ENCODE data around the gene CELSR3.

The CELSR3 gene

GRCh38 chr3:48687220-48687678, 24.6 kb upstream of the CELSR3 start:
- no peak for DNase-seq

DNA sequence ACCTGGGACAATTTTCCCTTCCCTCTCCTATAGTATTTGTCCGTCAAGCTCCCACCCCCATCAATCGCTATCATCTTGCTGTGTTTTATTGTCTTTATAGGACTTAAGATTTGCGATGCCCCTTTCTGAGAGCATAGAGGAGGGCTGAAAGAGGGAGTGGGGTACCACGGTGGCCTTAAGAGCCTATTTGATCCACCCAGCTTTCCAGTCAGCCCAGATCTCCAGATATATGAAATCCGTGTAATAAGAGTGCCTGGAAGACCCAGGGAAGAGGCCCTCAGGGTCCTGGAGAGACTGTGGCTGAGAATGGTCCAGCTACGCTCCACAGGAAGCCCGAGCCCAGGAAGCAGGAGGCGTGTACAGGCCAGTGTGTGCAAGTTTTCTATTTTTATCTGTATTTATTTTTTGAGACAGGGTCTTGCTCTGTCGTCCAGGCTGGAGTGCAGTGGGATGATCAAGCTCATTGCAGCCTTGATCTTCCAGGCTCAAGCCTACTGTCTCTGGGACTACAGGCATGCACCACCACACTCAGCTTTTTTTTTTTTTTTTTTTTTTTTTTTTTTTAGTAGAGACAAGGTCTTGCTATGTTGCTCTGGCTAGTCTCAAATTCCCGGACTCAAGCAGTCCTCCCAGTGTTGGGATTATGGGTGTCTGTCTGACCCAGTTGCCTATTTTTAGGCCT, 24.0 kb upstream of the CELSR3 start:
- DNase-seq, result no peak

DNA sequence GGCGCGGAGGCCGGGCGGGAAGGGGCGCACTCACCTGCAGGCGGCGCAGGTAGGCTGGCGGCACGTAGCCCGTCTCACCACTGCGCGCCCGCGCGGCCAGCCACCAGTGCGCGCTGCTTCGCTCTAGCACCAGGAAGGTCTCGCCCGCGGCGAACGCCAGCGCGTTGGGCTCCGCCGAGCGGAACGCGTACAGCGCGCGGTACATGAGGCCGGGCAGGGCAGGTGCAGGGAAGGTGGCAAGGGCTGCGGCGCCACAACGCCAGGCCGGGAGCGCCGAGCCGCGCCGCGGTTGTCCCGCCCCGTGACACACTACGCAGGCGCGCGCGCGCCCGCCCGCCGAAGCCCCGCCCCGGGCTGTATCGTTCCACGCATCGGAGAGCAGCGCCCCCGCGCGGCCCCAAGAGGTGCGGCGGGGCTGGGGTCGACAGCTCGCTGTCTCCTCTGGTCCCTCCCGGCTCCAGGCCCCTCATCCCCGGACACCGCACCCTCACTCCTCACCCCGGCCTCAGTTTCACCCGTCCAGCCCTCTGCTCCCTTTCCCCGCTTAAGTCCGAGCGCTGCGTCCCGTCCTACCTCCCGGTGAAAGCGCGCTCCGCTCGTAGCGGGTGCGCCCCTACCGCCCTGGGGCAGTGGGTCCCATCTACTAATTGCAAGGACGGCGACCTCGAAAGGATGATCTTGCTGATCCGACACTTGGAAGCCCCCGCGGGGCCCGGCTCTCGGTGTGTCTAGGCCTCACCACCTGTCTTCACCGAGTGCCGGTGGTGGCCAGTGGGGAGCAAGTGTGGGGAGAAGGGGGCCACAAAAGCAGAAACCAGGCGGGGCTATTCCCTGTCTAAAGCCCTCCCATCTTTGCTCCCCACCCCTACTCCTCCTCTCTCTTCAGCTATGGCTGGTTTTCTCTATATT, 23.2 kb upstream of the CELSR3 start, which contains the start of gene NCKIPSD:
Gene NCKIPSD, minus strand, starts transcription at position 313 of the 909 bp plus-strand sequence. Its CDS starts 108 bp downstream, at position 205.
- peak; percentile 76 for DNase-seq

DNA sequence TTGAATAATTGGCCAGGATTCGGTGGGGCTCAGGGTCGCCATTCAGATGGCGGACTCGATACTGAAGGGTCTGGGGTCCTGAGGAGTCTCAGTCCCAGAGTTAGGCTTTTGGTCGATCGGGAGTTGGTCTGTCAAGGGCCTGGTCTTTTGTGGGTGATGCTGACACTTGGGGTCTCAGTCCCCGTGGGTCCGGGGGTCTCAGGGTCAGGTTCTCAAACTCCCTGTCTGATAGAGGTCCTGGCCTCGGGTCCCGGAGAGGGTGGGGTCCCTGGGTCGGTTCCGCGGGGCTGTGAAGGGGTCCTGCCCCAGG, 22.6 kb upstream of the CELSR3 start:
- DNase-seq, result no peak

- DNase-seq, result peak; percentile 20
Measured at GRCh38 chr3:48684480-48685143, 21.9 kb upstream of the CELSR3 start.

DNA sequence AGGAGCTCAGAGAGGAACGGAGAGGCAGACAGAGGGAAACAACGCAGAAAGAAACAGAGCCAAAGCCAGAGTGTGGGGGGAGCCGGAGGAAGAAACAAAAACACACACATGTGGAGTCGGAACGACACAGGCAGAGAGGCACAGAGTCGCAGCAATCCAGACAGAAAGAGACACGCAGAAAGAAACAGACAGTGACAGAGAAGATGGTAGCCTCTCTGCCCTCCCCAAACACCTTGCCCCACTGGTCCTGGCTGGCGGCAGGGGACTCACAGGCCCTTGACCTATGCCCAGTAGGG, 21.3 kb upstream of the CELSR3 start:
- no peak for DNase-seq

- no peak for DNase-seq
Measured at GRCh38 chr3:48682786-48683185, 20.1 kb upstream of the CELSR3 start.

GRCh38 chr3:48681974-48682610, 19.4 kb upstream of the CELSR3 start:
- DNase-seq, result no peak

GRCh38 chr3:48681541-48681880, 18.8 kb upstream of the CELSR3 start:
- DNase-seq, result no peak

DNA sequence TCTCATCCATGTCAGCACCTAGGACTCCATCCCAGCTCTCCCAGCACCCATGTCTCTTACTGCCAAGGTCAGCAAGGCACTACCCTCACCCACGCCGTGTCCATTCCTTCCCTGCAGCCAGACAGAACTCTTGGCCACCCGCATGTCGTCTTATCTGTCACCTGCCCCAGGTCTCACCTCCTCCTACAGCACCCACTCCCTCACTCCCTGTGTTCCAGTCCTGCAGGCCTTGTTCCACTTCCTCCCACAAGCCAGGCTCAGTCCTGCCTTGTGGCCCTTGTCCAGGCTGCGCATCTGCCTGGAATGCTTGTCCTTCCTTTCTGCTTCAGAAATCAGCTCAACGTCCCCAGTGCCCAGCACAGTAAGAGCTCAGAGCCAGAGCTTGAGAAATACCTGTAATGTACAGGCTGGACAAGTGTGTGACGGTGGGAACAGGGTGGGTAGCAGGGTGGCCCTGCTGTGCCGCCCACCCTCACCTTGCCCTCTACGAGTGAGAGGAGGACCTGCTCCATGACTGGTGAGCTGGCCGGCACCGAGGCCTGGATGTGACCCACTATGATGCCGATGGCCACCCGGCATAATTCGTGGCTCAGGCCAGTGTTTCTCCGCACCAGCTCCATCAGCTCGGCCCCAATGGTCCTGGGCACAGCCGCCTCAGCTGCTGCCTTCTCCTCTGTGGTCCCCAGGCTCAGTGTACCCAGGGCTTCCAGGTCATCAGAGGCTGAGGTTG, 18.3 kb upstream of the CELSR3 start:
- DNase-seq, result no peak

GRCh38 chr3:48679411-48680391, 17.0 kb upstream of the CELSR3 start:
- DNase-seq, result no peak

DNA sequence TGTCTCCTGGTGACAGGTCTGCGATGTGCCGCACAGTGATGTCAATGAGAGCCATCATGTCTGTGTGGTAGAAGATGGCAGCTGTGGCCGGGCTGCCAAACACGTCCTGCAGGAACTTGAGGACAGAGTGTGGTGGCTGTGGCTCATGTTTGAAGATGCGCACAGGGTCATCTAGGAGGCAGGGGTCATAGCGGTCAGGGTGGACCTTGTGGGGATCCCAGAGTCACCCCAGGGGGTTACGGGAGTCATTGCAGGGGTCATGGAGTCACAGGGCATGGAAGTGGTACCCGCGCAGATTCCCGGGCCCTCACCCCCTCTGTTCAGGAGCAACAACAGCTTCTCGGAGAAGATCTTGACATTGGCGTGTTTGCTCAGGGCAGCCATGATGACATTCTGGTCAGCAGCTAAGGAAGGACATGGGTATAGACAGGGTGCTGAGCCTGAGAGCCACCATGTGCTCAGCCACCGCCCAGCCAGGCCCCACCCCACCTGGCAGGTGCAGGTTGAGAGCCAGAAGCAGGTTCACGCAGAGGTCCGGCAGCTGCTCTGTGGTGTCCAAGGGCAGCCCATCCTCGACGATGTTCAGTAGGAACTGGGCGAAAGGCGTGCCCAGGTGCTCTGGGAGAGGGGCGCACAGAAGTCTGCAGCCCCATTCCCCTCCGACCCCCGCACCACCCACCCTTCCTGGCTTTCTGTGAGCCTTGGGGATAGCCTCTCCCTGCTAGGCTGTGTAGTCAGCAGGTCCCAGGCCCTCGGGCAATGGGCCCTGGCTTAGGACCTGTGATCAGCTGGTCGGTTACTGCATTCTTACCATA, 16.1 kb upstream of the CELSR3 start:
- DNase-seq, result no peak

- peak; percentile 68 for DNase-seq
Measured at GRCh38 chr3:48678056-48678455, 15.4 kb upstream of the CELSR3 start.

- DNase-seq, result no peak
Measured at GRCh38 chr3:48674505-48674904, 11.8 kb upstream of the CELSR3 start.

- DNase-seq, result no peak
Measured at GRCh38 chr3:48672522-48672921, 9.8 kb upstream of the CELSR3 start.

DNA sequence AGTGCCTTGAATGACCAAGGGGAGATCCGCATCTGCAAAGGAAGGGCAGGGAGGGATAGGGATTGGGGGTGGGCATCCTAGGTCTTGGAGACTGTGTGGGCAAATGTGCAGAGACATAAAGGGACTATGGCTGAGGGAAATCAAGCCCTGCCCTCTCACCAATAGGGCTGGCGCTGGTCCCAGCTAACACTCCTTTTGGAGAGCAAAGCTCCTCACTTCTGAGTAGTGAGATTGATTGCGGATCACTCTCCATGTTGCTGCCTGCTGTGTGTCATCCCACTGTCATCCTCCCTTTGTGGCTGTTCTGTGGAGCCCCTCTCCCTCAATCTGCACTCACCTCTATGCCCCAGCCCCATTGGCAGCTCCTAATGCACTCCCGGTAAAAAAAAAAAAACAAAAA, 2.2 kb upstream of the CELSR3 start:
- DNase-seq, result no peak

- DNase-seq, result no peak
Measured at GRCh38 chr3:48664313-48664644, 1.6 kb upstream of the CELSR3 start.

- DNase-seq, result peak; percentile 99
Measured at GRCh38 chr3:48663489-48664312, 1.0 kb upstream of the CELSR3 start.

DNA sequence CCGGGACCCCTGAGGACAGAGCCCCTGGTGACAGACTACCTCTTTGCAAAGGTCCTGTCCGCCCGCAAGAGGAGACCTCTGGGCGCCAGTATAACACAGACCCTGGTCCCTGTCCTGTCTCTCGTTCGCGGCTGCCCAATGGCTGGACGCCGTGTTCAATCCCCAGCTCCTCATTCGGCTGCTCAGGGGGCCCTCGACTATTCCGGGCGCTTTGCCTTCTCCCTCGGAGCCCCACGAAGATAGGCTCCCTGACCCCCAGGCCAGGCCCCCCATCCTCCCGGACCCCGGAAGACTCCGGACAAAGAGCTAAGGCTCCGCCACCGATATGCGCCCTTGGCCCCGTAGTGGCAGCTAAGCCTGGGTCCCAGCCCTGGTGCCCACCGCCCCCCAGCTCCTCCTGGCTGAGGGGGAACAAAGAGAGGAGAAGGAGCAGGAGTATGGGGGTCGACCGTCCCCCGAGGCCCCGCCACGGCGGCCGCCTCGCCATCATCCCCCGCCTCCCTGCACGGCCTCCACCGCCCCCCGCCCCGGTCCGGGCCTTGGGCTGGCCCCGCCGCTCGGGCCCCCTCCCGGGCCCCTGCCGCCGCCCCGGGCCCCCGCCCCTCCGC, 437 bp downstream of the CELSR3 start:
- DNase-seq, result no peak

All from HCEC 1CT (cell line).